ENCODE results near the gene OR5AU1.

Gene OR5AU1

GRCh38 chr14:21155963-21156362 is at the start of gene OR5AU1:
Gene OR5AU1 (minus strand): TSS chr14:21156063. CDS start chr14:21155872, 191 bp downstream.
- DNase-seq: no peak

DNA sequence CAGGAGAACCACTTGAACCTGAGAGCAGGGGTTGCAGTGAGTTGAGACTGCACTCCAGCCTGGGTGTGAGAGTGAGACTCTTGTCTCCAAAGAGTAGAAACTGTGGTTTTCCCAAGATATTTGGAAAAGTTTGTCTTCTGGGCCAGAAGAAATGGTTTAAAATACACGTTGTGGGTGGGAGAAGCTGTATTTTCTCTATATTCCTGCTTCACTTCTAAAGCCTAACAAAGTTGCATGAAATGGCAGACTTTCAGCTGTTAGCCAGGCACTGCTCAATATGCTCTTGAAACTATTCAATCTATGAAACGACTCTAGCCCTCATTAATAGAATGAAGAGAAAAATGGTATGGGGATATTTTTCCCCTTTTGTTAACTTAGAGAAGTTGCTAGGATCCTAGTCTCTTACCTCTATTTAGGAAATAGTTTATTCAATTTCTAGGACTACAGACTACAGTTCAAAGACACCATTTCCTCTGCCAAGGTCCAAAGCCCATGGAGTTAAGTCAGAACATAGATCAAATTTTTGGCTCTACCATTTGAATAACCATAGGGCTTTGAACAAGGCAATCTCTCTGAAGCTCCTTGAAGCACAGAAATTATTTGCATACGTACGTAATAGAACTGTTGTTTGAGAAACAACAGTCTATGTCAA is 49.3 kb upstream of the OR5AU1 start:
- no peak for DNase-seq

- no peak for DNase-seq
Measured at GRCh38 chr14:21204167-21205025, 48.5 kb upstream of the OR5AU1 start.

DNA sequence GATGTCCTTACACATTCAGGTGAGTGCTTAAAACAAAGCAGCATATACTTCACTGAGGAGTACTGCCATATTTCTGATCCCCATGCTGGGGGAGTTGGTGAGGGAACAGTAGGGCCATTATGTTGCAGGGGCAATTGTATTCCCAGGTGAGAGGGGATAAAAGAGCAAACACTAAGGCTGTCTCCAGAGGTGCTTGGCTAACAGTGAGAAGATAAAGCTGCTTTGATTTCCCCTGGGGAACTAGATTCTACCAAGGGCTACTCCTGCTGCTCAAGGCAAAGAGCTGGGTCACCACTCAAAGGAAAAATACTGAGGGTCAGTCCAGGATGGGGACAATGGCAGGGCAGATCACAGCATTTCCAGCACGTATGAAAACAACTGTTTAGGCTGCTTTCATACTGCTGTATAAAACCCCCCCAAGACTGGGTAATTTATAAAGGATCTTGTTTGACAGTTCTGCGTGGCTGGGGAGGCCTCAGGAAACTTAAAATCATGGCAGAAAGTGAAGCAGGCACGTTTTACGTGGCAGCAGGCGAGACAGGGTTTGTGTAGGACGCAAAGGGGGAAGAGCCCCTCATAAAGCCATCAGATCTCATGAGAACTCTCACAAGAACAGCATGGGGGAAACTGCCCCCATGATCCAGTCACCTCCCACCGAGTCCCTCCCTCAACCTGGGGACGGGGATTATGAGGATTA is 47.8 kb upstream of the OR5AU1 start:
- DNase-seq: no peak

DNA sequence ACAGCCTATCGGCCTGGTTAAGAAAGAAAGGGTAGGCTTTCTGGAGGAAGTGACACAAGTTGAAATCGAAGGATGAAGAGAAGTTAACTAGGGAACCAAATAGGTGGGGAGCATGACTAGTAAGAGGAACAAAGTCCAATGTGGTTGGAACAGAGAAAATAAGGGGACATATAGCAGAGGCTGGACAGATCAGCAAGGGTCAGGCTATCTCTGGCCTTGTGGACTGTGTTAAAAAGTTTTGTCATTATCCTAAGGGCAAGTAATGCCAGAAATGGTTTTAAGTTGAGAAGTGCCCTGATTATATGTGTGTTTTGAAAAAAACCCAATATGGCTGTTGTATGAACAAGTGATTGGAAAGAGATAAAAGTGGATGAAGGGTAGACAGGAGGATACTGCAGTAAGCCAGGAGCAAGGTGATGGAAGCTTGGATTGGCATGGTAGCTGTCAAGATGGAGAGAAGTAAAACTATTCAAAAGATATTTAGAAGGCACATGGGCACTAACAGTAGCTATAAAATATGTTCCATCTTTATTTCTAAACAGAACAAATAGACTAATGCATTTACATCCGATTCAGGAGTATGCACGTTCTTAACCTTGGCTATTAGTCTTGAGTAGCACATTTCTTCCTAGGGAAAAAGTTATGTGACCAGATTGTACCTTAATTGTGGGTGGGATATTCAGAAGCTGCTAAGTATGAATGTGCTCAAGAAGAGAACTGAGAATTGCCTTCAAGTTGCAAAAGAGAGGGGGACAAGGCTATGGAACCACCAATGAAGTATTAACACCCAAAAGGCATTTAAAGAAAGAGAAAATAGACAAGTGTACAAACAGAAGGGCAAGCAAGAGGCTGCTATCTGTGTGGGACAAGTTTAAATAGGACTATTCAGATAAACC is 46.8 kb upstream of the OR5AU1 start:
- DNase-seq: no peak

DNA sequence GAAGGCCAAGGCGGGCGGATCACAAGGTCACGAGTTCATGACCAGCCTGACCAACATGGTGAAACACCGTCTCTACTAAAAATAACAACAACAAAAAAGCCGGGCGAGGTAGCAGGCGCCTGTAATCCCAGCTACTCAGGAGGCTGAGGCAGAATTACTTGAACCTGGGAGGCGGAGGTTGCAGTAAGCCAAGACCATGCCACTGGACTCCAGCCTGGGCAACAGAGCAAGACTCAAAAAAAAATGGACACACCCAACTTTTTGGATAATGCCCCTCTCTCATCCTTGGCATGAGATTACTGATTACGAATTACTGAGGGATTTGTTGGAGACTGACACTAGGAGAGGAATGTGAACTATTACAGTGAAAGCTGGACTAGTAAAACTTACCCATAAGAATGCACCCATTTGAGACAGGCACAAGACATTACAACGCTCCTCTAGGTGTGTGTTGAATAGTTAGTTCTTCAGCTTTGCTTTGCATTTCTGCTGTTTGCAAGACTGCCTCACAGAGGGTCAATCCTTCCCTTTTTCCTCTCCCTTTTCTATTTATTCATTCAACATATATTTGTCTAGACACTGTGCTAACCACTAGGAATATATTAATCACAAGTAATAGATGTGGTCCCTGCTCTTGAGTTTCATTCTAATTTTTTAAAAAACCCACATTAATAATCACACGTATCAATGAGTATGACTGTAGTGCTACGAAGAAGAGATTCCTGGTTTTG is 46.0 kb upstream of the OR5AU1 start:
- no peak for DNase-seq

GRCh38 chr14:21200752-21201461 is 45.0 kb upstream of the OR5AU1 start:
- DNase-seq: no peak

- DNase-seq: no peak
Measured at GRCh38 chr14:21199611-21200560, 44.0 kb upstream of the OR5AU1 start.

GRCh38 chr14:21197418-21198205 is 41.7 kb upstream of the OR5AU1 start:
- DNase-seq: no peak

- no peak for DNase-seq
Measured at GRCh38 chr14:21194597-21194996, 38.7 kb upstream of the OR5AU1 start.

- DNase-seq: no peak
Measured at GRCh38 chr14:21192875-21193535, 37.1 kb upstream of the OR5AU1 start.

GRCh38 chr14:21192447-21192822 is 36.6 kb upstream of the OR5AU1 start:
- DNase-seq: no peak

GRCh38 chr14:21191809-21192446 is 36.1 kb upstream of the OR5AU1 start:
- peak; percentile 53 for DNase-seq

DNA sequence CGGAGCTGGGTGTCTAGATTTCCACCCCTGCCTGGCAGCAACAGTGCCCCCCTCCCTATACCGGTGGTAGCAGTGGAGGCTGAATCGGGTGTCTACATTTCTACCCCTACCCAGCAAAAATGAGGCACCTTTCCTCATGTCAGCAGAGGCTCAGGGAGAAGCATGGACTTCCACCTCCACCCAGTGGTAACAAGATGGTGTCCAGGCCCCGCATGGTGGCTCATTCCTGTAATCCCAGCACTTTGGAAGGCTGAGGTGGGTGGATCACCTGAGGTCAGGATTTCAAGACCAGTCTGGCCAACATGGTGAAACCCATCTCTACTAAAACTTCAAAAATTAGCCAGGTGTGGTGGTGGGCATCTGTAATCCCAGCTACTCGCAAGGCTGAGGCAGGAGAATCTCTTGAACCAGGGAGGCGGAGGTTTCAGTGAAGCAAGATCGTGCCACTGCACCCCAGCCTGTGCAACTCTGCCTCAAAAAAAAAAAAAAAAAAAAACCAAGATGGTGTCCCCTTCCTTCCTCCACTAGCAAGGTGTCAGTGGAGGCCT is 35.5 kb upstream of the OR5AU1 start:
- DNase-seq: no peak

GRCh38 chr14:21185491-21185890 is 29.6 kb upstream of the OR5AU1 start:
- no peak for DNase-seq

GRCh38 chr14:21184254-21184653 is 28.4 kb upstream of the OR5AU1 start:
- DNase-seq: no peak

DNA sequence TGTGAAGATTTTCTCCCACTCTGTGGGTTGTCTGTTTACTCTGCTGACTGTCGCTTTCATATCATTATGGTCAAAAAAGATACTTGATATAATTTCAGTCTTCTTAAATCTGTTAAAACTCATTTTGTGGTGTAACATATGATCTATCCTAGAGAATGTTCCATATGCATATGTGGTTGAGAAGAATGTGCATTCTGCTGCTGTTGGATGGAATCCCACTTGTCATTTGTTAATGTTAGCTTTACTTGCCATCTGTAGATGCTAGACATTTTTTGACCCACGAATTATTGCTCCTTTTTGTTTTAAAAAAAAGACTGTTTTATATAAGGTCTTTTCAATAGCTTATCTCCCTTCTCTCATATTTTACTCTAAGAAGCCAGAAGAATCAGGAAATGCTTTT is 26.3 kb upstream of the OR5AU1 start:
- DNase-seq: no peak

GRCh38 chr14:21171128-21171527 is 15.3 kb upstream of the OR5AU1 start:
- DNase-seq: no peak

Measured in NCI-H446 treated with DMSO at 0.1 percent for 48 hours (cell line).